ENCODE data around the gene ZNF276.
"Not testable (repeated sequence)": the region's sequence is repeated elsewhere in the genome, so short reads cannot be mapped to it uniquely, and the experiment has no call there.

DNA sequence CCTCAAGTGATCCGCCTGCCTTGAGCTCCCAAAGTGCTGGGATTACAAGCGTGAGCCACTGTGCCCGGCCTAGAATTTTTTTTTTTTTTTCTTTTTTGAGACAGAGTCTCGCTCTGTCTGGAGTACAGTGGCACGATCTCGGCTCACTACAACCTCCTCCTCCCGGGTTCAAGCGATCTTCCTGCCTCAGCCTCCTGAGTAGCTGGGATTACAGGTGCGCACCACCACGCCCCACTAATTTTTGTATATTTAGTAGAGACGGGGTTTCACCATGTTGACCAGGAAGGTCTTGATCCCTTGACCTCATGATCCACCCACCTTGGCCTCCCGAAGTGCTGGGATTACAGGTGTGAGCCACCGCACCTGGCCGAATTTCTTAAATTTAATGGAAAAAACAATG is 22.6 kb upstream of the ZNF276 start:
- not testable (repeated sequence) for TF ChIP-seq POLR2AphosphoS5 (IDR thresholded peaks at IDR 0.05); POLR2A (IDR thresholded peaks at IDR 0.05; ENCODE audit: low read depth)
- TF ChIP-seq, protein P1, sequence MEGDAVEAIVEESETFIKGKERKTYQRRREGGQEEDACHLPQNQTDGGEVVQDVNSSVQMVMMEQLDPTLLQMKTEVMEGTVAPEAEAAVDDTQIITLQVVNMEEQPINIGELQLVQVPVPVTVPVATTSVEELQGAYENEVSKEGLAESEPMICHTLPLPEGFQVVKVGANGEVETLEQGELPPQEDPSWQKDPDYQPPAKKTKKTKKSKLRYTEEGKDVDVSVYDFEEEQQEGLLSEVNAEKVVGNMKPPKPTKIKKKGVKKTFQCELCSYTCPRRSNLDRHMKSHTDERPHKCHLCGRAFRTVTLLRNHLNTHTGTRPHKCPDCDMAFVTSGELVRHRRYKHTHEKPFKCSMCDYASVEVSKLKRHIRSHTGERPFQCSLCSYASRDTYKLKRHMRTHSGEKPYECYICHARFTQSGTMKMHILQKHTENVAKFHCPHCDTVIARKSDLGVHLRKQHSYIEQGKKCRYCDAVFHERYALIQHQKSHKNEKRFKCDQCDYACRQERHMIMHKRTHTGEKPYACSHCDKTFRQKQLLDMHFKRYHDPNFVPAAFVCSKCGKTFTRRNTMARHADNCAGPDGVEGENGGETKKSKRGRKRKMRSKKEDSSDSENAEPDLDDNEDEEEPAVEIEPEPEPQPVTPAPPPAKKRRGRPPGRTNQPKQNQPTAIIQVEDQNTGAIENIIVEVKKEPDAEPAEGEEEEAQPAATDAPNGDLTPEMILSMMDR (IDR thresholded peaks at IDR 0.05): not testable (repeated sequence)
